GM21381 (cell line): ENCODE results near the gene DNAH17.

Experiments
- ATAC-seq: cut with Tn5 transposase; IDR thresholded peaks from one replicate; pipeline ENCODE4 v1.9.1; 2021; ENCODE audit warnings: mild to moderate bottlenecking, moderate library complexity; ENCODE audit not compliant: unreplicated experiment

DNAH17 gene

DNA sequence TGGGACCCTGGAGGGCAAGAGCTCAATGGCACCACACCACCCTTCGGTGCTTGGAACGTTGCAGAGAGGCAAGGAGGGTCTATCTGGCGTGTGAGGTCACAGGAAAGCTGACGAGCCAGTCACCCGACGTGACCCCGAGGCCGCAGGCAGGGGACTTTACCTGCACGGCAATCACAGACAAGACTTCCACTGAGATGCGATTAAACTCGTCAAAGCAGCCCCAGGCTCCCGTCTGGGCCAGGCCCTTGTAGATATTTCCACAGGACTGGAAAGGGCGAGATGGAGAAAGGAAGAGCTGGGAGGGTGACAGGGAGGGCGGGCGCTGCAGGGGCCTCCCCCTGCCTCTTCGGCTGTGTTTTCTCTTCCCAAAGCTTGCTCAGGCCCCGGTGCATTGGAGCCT, 78.3 kb downstream of the DNAH17 start:
- no peak for ATAC-seq

DNA sequence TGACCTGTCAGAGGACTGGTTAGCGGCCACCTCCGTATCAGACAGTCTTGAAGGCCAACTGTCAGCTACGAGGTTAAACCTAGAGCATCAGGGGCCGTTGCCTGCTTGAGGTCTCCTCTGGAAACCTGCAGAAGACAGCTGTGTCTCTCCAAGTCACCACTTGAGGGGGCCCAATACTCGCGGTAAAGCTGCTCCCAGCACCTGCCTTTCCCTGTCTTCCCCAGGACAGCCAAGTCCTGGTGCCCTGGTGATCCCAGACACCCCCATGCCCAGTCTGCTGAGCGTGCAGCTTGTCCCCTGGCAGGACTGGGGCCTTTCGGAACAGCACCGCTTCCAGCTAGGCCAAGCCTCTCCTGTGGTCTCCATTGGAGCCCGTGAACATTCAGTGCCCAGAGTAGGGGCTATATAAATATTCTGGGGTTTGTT, 80.1 kb downstream of the DNAH17 start:
- no peak for ATAC-seq

GRCh38 chr17:78496311-78496710, 80.9 kb downstream of the DNAH17 start:
- ATAC-seq, result no peak

DNA sequence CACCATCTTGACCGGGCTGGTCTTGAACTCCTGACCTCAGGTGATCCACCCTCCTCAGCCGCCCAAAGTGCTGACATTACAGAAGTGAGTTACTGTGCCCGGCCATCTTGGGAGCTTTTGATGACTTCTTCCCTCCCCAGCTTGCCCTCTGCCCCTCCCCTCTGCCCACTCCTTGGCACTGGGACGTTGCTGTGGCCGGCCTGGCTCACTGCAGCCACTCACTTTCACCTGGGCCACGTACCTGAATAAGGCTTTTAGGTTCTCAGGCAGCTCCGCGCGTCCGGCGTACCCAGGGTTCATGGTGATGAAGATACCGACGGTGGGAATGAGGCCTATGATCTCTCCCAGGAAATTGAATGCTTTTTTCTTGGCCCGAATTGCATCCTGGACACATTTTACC, 81.6 kb downstream of the DNAH17 start:
- no peak for ATAC-seq

DNA sequence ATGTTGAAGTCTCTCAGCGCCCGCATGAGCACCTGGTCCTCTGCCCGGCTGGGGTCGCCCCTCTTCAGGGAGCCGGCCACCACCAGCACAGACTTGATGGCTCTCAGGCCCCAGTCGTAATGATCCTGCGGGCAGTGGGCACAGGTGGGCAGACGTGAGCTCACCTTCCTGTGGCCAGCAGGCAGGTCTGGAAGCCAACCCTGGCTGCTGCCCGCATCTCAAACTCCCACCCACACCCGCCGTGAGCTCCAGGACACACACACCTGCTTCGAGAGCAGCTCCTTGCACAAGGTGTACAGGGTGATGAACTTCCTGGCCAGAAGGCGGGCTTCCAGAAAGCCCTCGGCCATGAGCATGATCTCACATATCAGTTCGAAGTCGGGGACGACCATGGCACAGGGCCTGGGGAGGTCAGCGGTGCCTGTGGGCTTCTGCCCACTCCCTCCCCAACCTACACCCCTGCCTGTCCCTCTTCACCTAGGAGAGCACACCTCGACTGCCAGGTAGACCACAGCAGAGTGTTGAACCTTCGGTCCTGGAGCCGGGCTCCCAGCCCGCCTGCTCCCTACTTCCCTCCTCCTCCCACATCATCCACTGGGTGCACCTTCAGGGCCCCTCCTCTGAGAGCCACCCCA, 82.4 kb downstream of the DNAH17 start:
- ATAC-seq, result no peak

DNA sequence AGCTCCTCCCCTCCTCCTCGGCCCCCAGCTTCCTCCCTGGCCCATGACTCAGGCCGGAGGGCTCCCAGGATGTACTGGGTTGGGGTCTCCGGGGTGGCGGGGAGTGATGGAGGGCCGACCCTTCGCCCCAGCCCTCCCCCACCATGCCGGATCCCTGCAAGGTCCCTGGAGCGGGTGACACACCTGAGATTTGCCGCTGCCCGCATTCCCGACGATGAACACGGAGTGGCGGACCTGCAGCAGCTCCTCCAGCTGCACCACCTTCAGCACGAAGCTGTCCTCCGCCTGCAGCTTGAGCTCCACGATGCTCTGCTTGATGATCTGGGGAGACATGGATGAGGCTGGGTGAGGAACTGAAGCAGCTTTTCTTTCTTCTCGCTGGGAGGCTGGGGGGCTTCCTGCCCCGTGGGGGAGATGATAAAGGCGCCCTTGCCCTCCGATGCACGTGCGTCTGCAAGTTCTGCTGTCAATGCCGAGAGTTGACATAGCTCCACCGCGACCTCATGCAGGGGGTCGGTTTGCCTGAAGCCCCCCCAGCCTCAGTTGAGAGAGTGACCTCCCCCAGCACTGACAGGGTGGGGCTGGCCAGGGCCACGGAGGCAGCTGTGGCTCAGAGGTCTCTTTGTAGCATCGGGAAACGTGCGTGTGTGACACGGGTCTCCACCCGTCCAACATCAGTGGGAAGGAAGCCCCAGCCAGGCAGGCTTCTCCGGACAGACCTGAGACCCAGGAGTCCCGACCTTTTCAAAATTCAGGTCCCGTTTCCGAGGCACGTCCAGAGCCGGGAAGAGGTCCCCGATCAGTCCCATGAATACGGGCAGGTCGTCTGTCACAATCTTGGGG, 83.1 kb downstream of the DNAH17 start:
- ATAC-seq, result no peak

DNA sequence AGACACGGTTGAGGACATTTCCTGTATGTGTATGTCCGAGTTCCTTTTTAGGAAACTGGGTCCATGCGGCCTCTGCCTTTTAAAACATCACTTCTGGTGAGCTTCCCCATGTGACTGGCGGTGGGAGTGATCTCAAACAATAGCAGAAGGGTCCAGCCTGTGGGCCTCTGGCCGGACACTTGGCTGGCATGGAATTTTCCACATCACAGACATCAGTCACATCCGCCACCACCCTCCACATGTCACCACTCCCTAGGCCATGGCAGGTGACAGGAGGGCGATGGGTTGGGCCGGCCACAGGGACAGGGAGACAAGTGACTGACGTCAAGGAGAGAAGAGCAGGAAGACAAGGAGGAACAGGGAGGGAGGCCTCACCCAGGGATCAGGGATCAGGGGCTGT, 83.7 kb downstream of the DNAH17 start:
- ATAC-seq, result no peak

GRCh38 chr17:78492116-78492799, 84.9 kb downstream of the DNAH17 start:
- no peak for ATAC-seq

DNA sequence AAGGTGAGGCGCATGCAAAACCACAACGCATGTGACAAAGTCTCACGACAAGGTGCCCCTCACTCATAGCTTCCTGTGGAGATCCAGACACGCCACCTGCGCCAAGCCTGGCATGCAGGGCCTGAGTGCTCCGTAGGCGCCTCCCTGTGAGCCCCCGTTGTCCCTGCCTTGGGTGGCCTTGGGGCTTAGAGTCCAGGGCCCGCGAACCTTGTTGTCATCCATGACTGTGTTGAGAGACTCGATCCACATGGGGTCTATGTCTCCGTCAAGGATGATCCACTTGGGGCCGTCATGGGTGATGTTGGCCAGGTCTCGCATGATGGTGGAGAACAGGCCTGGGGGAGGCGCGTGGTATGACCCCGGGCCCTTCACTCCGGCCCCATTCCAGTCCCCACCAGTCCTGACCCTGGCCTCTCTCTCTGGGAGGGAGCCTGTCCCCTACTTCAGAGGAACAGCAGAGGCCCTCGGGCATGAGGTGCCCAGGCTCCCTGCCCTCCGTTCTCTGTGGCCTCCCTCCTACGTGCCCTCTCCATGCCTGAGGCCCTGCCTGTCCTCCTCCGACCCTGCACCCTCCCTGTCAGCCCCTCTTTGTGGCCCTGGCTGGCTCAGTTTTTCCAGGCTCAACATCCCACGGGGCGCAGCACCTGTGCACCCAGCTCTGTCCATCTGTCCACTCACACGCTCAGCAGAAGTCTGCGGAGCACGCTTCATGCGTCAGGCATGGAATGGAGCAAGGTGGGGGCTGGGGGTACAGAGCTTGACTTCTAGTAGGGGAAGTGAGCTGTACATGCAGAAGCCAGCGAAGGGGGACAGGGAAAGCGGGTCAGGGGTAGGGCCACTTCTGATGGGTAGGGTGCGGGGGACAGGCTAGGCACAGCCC, 85.7 kb downstream of the DNAH17 start:
- ATAC-seq, result no peak

GRCh38 chr17:78490673-78491072, 86.5 kb downstream of the DNAH17 start:
- ATAC-seq, result no peak

GRCh38 chr17:78490156-78490555, 87.0 kb downstream of the DNAH17 start:
- no peak for ATAC-seq

DNA sequence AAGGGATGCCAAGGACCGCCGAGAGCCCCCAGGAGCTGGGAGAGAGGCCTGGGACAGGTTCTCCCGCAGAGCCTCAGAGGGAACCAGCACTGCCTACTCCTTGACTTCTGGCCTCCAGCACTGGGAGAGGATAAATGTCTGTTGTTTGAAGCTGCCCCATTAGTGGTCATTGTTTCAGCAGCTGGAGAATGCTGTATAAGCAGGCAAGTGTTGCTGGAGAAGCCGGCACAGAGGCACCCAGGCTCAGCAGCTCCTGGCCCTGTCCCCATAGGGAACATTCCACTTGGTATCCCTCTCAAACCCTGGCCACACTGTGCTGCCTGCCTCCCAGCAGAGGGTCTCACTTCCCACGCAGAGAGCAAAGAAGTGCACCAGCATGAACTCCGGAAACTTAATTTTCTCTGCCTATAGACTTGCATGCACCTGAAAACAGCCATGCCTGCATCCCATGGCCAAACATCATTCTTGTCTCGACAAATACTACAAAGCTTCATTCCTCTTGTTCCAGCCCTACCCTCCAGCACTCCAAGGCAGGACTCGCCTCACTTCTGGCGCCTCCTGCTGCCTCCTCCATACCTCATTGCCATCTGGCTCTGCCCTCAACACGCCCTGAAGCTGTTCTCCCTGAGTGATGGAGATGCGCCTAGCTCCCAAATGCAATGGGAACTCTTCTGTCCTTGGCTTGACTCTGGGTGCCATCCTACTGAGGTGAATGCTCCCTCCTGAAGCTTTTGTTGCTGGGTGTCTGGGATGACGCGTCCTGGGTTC, 88.1 kb downstream of the DNAH17 start:
- no peak for ATAC-seq

DNA sequence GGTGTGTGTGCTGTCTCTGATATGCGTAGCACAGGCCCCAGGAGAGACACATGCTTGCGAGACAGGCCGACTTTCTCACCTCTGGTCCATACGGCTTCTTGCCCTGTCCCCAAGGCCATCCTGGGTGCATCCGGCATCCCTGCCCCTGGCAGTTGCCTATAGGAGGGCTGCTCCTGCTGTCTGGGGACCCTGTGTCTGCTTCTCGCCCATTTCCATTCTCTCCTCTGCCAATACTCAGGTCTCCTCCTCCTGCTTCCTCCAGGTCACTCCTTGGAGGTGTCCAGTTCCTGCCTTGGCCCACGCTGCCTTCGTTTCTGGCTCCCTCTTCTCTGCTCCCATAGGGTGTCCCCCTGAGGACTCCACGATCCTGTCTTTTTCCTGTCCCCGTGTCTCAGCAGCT, 89.0 kb downstream of the DNAH17 start:
- ATAC-seq, result no peak

- no peak for ATAC-seq
These were observed 90.1 kb downstream of the DNAH17 start for GRCh38 chr17:78486946-78487680.

DNA sequence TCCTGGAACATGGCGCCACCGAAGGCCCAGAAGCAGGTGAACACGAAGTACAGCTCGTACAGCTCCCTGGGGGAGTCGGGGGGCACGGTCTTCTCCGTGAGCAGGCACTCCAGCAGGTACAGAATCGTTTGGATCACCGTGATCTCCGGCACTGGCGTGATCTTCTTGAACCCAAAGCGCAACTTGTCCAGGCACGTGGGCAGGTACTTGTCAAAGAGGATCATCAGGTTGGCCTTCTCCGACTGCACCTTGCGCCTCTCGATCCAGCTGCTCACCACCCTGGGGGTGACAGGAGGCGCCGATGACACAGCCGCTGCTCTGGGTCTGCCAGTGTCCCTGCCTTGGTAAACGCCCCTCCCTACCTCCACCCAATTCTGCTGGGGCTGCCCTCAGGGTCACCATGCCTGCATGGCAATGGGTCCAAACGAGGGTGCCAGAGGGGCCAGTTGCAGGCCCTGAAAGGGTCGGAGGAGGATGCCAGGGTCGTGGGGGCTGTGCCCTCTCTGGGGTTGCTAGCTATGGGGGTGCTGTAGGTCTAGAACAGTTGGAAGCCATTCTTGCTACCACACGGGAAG, 90.9 kb downstream of the DNAH17 start:
- no peak for ATAC-seq

DNA sequence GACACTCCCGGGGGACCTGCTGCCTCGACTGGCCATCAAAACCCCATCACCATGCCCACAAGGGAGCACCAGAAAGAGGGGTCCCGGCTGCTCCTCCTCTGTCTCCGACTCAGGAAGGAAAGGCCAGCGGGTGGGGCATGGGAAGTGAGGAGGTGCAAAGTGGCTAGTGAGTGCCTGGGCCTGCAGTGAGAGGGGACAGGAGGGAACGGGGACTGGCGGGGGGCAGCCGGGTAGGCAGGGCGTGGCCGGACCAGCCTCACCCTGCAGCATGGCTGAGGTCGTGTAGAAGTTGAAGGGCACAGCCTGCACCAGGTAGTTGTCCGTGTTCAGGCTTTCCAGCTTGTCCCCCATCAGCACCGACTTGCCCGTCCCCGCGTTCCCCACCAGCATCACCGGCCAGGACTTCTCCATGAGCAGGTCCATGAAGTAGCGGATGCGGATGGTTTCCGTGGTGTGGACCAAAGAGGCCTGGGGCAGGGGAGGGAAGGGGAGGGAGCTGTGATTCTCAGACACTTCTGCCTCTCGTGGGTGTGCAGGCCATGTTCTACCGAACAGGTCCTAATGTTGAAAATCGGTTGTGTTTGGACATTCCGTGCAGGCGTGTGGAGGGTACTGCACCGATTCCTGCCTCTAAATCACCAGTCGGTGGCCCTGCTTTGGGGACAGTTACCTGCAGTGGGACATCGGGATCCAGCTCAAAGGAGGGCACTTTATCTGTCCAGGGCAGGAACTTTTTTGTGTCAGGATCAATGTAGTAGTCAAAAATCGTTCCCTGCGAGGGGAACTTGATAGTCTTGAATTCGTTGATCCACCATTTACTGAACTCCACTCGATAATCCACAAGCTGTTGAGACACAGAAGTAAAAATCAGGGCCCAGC, 91.7 kb downstream of the DNAH17 start:
- no peak for ATAC-seq

DNA sequence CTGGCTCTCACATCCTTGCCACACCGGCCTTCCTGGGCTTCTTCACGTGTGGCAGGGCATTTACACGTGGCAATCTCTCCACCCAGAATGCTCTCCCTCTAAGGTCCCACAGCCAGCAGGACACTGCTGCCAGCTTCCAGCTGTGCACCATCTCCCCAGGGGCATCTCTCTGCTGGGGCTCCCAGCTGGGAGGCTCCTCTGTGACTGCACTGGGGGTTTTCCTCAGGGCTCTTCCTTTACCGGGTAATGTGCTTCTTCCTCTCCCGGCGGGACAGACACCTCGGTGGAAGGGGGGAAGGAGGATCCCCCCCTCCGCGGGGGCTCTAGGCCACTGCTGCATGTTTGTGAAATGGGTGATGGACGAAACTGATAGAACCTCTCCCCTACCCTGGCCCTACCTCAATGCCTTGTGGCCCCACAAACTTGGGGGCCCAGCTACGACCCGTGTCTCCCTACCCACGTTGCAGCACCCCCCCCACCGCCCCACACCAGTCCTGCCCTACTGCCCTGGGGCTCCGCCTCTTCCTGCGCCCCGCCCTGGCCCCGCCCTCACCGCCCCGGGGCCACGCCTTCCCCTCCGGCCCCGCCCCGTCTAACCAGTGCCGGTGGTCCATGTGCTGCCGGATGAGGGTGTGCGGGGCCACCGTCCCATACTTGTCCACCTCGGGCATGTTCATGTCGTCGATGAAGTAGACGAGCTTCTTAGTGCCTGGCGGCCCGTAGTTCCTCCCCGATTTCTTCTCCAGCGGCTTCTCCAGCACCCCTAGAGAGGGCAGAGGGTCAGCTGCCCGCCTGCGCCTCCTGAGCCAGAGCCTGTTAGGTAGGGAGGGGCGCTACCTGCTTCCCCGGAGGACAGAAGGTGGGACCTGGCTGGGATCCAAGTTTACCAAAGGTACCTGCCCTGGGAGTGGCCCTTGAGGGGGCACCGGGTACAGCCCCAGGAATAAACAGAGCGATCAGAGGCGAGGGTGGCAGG, 92.6 kb downstream of the DNAH17 start:
- ATAC-seq, result no peak
